HG03103 (cell line): ENCODE results near the gene PACSIN2.

Experiments
- ATAC-seq: cut with Tn5 transposase; IDR thresholded peaks from one replicate; pipeline ENCODE4 v1.9.1; 2021; ENCODE audit warnings: low read depth; ENCODE audit not compliant: unreplicated experiment

Gene PACSIN2

DNA sequence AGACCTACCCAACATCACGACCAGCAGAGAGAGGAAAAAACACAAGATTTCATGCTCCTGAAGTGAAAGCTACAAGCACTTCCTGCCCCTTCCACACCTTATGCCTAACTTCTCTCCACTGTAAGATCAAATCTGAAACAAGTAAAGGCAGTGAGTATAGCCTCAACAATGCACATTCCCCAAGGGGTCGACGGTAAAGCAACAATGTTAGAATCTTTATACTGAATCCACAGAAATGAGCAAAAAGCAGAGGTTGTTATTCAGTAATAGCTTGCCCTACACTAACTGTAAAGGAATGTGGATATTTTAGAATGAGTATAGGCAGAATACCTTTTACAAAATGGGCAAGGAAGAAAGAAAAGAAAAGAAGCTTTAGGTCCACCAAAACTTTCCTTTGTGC is 173.5 kb downstream of the PACSIN2 start:
- no peak for ATAC-seq

DNA sequence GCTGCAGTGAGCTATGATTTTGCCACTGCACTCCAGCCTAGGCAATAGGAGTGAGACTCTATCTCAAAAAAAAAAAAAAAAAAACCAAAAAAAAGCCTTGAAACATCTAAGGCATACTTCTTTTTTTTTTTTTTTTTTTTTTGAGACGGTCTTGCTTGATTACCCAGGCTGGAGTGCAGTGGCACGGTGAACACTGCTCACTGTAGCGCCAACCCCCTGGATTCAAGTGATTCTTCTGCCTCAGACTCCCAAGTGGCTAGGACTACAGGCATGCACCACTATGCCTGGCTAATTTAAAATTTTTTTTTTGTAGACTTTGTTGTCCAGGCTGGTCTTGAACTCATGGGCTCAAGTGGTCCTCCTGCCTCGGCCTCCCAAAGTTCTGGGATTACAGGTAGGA is 177.4 kb downstream of the PACSIN2 start:
- ATAC-seq = no peak

DNA sequence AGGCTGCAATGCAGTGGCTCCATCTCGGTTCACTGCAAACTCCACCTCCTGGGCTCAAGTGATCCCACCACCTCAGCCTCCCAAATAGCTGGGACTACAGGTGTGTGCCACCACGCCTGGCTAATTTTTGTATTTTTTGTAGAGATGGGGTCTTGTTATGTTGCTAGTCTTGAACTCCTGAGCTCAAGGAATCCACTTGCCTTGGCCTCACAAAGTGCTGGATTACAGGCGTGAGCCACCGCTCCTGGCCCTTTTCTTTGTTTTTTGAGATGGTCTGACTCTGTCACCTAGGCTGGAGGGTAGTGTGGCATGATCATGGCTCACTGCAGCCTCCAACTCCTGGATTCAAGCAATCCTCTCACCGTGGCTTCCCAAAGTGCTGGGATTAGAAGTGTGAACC is 178.9 kb downstream of the PACSIN2 start:
- no peak for ATAC-seq

DNA sequence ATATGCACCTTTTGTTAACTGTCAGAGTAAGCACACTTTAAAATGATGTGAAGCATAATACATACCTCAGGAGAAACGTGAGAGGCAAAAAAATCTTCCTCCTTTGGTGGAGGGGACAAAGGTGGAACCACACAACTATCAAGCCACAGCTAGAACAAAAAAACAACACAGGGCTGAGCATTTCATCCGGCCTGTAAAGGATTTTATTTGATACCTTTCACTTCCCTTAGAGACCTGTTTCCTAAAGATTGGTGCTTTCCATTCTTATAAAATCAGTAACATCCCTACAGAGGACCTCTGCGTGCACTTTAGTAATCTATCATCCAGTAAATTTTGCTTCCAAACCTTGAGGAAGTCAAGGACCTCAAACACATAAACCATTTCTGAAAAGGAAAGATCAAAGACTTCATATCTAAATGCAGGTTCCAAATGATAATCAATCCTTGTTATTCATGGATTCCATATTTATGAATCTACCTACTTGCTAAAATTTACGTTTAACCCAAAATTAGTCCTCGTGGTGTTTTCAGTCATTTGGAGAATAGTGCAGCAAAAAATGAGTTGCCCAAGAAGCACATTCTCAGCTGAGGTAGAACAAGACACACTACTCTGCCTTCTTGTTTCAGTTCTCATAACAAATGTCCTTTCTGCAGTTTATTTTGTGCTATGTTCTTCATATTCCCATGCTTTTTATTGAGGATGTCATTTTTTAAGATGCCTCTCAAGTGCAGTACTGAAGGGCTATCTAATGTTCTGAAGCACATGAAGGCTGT is 180.6 kb downstream of the PACSIN2 start:
- ATAC-seq = no peak

DNA sequence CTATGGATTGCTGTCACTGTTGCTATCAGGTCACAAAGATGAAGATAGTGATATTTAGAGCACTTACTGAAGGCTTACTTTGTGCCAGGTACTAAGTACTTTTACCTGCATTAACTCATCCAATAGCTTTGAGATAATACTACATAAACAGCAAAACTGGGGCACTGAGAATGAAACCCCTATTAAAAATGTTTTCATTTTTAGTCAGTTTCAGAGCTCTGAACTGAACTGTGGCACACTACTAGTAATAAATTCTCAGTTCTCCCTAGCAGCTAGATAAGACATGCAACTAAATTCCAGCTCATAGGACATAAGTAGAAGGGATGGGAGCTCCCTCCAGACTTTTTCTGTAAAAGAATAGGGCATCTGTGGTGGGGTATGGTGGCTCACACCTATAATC is 181.8 kb downstream of the PACSIN2 start:
- no peak for ATAC-seq

DNA sequence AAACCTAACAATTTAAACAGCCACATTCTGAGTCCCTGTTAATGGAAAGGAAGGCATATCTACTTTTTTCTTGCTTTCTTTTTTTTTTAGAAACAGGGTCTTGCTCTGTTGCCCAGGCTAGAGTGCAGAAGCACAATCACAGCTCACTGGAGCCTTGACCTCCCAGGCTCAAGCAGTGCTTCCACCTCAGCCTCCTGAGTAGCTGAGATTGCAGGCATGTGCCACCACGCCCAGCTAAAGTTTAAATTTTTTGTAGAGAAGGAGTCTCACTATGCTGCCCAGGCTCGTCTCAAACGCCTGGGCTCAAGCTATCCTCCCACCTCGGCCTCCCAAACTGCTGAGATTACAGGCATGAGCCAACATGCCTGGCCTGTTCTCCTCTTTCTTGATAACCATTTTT is 183.2 kb downstream of the PACSIN2 start:
- ATAC-seq = no peak

DNA sequence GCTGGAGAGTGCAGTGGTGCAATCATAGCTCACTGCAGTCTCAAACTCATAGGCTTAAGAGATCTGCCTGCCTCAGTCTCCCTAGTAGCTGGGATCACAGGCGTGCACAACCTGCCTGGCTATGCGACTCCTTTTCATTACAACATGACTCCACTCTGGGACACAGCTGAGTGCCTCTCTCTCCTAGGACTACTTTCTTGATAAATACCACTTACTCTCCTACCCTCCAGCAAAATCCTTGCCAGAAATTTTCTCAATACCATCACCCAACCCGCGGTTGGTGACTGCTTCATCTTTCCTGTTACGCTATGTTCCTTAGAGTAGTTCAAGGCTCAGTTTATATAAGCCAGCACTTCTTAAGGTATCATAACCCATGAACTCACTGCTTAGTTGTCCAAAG is 184.8 kb downstream of the PACSIN2 start:
- ATAC-seq = no peak

DNA sequence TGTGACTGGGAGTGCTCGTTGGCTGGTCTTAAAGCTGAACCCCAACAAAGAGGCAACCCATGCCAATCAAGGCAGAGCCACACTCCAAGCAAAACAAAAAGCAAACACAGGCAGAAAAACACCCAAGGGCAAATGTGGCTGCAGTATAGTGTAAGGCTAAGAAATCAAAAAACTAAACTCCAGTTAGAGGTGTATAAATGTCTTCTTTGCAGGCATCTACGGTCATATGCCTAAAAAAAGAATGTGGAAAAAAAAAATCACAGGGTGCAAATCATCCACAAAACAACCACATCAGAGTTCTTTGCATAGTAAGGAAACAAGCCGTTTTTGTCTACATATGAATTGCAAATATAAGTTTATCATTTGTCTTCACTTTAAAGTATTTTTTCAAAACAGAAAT is 185.6 kb downstream of the PACSIN2 start:
- ATAC-seq = no peak

DNA sequence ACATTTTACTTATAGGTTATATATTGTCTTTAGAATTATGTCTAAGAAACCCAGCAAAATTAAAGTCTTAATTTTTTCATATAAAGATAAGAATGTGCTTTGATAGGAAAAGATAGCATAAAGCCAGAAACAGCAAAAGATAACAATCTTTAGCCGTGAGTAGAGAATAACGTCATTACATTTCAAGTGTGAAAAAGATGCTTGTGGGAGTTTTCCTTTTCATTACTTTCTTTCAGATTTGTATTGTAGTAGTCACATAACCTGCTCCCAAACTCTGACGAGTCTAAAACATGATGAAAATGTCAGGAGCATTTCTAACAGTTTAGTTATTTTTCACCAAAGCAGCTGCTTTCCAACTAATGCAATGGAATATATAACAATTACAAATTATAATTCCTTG is 189.2 kb downstream of the PACSIN2 start:
- no peak for ATAC-seq

DNA sequence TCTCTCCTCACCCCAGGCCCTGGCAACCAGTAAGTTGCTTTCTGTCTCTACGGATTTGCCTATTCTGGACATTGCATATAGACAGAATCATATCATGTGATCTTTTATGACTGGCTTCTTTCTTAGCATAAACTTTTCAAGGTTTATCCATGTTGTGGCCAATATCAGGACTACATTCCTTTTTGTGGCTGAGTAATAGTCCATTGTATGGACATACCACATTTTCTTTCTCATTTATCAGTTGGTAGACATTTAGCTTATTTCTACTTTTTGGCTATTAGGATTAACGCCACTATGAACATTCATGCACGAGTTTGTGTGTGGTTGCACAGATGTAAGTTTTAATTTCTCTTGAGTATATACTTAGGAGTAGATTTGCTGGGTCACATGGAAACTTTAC is 193.6 kb downstream of the PACSIN2 start:
- ATAC-seq = no peak

DNA sequence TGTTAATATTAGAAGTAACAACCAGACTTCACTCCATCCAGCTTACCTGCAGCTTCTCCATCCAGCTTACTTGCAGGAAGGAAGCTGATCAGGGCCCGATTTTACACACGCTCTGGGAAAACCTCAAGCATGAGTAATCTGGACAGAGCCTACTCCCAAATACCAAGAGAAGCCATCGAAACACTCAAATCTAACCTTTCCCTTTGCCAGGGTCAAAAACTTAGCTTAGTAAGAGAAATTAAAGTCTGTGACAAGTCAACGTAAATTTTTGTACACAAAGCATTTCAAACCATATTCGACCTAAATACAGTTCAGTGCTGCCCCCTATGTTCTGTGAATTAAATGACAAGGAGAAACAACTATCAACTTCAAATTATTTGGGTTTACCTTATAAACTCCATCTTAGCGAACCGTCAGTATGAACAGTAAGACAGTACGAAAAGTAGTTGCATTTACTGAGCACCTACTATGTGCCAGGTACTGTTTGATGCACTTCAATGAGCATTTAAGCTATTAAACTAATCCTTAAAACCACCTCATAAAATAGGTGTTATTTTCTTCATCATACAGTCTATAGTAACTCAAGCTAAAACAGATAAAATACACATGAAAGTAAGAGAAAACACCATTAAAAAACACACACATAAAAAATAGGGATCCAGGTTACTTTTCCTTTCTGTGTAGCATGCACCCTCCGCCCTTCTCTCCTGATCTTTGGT is 194.7 kb downstream of the PACSIN2 start:
- no peak for ATAC-seq
